Chondrocyte (in vitro differentiated cells): ENCODE measurements around the gene MGST3. TPM values are rescaled to one million over a fixed set of nuclear protein-coding genes. Genes with fewer than 3 reads are reported as not detected.

Experiments
- DNase-seq: peaks from one replicate; pipeline ENCODE4 v3.0.0; 2021; ENCODE audit warnings: mixed read lengths, low spot score
- H3K27ac Mint-ChIP-seq: one replicate; pipeline ENCODE4 v1.8.0; 2021; ENCODE audit warnings: mild to moderate bottlenecking, moderate library complexity, mixed read lengths; ENCODE audit not compliant: unreplicated experiment
- H3K27me3 Mint-ChIP-seq: 2 replicates; pipeline ENCODE4 v1.8.0; 2021; ENCODE audit warnings: low read depth, mixed read lengths
- H3K36me3 Mint-ChIP-seq: 2 replicates; pipeline ENCODE4 v1.8.0; 2021; ENCODE audit warnings: low read depth, mixed read lengths
- H3K4me1 Mint-ChIP-seq: 2 replicates; pipeline ENCODE4 v1.8.0; 2021; ENCODE audit warnings: low read depth, mild to moderate bottlenecking, mixed read lengths
- H3K4me3 Mint-ChIP-seq: one replicate; pipeline ENCODE4 v1.8.0; 2021; ENCODE audit warnings: mild to moderate bottlenecking, moderate library complexity, mixed read lengths; ENCODE audit not compliant: unreplicated experiment
- H3K9me3 Mint-ChIP-seq: 2 replicates; pipeline ENCODE4 v1.8.0; 2021; ENCODE audit warnings: low read depth, mixed read lengths
- CTCF ChIP-seq: fragments of 200-600 bp; sonication (generic); IDR thresholded peaks from 2 replicates; pipeline ENCODE4 v1.5.0; 2021; ENCODE audit warnings: antibody characterized with exemption, mild to moderate bottlenecking, moderate library complexity
- total RNA-seq: library from RNA; stranded (reverse); gene quantifications from 3 replicates; pipeline ENCODE4 v1.2.1, GENCODE V29; 2021

The MGST3 gene
- total RNA-seq, 1 donor from 2014 or later = 165 TPM

GRCh38 chr1:165629848-165630628 lies 996 bp upstream of the MGST3 start:
- peaks cover 27% of the 10 kb centered on the region for H3K4me1 Mint-ChIP-seq
- no peak overlapping the region for H3K27ac Mint-ChIP-seq
- DNase-seq = no peak
- H3K4me3 Mint-ChIP-seq = no peak overlapping the region
- H3K27me3 Mint-ChIP-seq = no peaks in the 10 kb centered on the region
- no peaks in the 10 kb centered on the region for H3K9me3 Mint-ChIP-seq
- TF ChIP-seq CTCF = no peak
- H3K36me3 Mint-ChIP-seq = no peaks in the 10 kb centered on the region

GRCh38 chr1:165631342-165632151 lies 513 bp downstream of the MGST3 start:
- H3K27ac Mint-ChIP-seq = no peak overlapping the region
- TF ChIP-seq CTCF = peak; percentile 49
- no peak for DNase-seq

GRCh38 chr1:165632152-165632469 lies 1.1 kb downstream of the MGST3 start:
- Mint-ChIP-seq H3K4me1 (peaks cover 37% of the 10 kb centered on the region), H3K36me3 (peaks cover 3% of the 10 kb centered on the region), H3K9me3 (no peaks in the 10 kb centered on the region), H3K27ac (no peak overlapping the region), H3K4me3 (no peak overlapping the region), H3K27me3 (no peaks in the 10 kb centered on the region)
- DNase-seq = no peak
- TF ChIP-seq CTCF = no peak

More at GRCh38 chr1:165631342-165632151, 513 bp downstream of the MGST3 start:
- H3K4me1 Mint-ChIP-seq = peaks cover 32% of the 10 kb centered on the region
- no peak overlapping the region for H3K4me3 Mint-ChIP-seq
- no peaks in the 10 kb centered on the region for H3K9me3 Mint-ChIP-seq
- H3K27me3 Mint-ChIP-seq = no peaks in the 10 kb centered on the region
- no peaks in the 10 kb centered on the region for H3K36me3 Mint-ChIP-seq

- peaks cover 41% of the 10 kb centered on the region for H3K4me1 Mint-ChIP-seq
- no peaks in the 10 kb centered on the region for H3K27me3 Mint-ChIP-seq
- H3K4me3 Mint-ChIP-seq = no peak overlapping the region
- H3K27ac Mint-ChIP-seq = no peak overlapping the region
- peaks cover 3% of the 10 kb centered on the region for H3K36me3 Mint-ChIP-seq
- H3K9me3 Mint-ChIP-seq = no peaks in the 10 kb centered on the region
- no peak for TF ChIP-seq CTCF
- no peak for DNase-seq
Measured at GRCh38 chr1:165632491-165632890, 1.5 kb downstream of the MGST3 start.

GRCh38 chr1:165633614-165634013 lies 2.6 kb downstream of the MGST3 start:
- peak overlapping the region; percentile 24 for H3K4me3 Mint-ChIP-seq
- TF ChIP-seq CTCF = no peak
- peak overlapping the region; percentile 75 for H3K27ac Mint-ChIP-seq
- peaks cover 47% of the 10 kb centered on the region for H3K4me1 Mint-ChIP-seq
- H3K27me3 Mint-ChIP-seq = no peaks in the 10 kb centered on the region
- no peak for DNase-seq
- H3K36me3 Mint-ChIP-seq = peaks cover 3% of the 10 kb centered on the region
- H3K9me3 Mint-ChIP-seq = no peaks in the 10 kb centered on the region
